HG03108 (cell line): Measurements from ENCODE around the gene PEMT.
"Not testable (repeated sequence)": the region's sequence is repeated elsewhere in the genome, so short reads cannot be mapped to it uniquely, and the experiment has no call there.

ENCODE experiments used
- ATAC-seq: cut with Tn5 transposase; IDR thresholded peaks from one replicate; pipeline ENCODE4 v1.9.1; 2021; ENCODE audit warnings: moderate library complexity; ENCODE audit not compliant: unreplicated experiment

Gene PEMT

GRCh38 chr17:17491546-17491988 lies 99.9 kb downstream of the PEMT start:
- ATAC-seq, result no peak

- ATAC-seq, result no peak
Observed at GRCh38 chr17:17491031-17491471, 100.5 kb downstream of the PEMT start.

GRCh38 chr17:17487998-17488397 lies 103.5 kb downstream of the PEMT start:
- ATAC-seq, result no peak

GRCh38 chr17:17486416-17486815 lies 105.1 kb downstream of the PEMT start:
- ATAC-seq, result not testable (repeated sequence)

GRCh38 chr17:17485420-17485819 lies 106.1 kb downstream of the PEMT start:
- ATAC-seq, result no peak

GRCh38 chr17:17484451-17484899 lies 107.0 kb downstream of the PEMT start:
- no peak for ATAC-seq

GRCh38 chr17:17481860-17482259 lies 109.6 kb downstream of the PEMT start:
- no peak for ATAC-seq

GRCh38 chr17:17480593-17481148 lies 110.8 kb downstream of the PEMT start:
- no peak for ATAC-seq

- no peak for ATAC-seq
Observed at GRCh38 chr17:17479209-17479608, 112.3 kb downstream of the PEMT start.

- peak; percentile 71 for ATAC-seq
Observed at GRCh38 chr17:17476865-17477467, 114.5 kb downstream of the PEMT start, which contains the start of gene MED9. MED9 (plus strand) TSS chr17:17477000; CDS start chr17:17477042, 42 bp downstream.

- no peak for ATAC-seq
Observed at GRCh38 chr17:17474341-17474740, 117.2 kb downstream of the PEMT start.

- no peak for ATAC-seq
Observed at GRCh38 chr17:17472333-17472920, 119.1 kb downstream of the PEMT start.

- ATAC-seq, result no peak
Observed at GRCh38 chr17:17469996-17470395, 121.5 kb downstream of the PEMT start.

GRCh38 chr17:17469358-17469757 lies 122.2 kb downstream of the PEMT start:
- no peak for ATAC-seq

GRCh38 chr17:17468217-17469010 lies 123.1 kb downstream of the PEMT start:
- no peak for ATAC-seq

- no peak for ATAC-seq
Observed at GRCh38 chr17:17467720-17468119, 123.8 kb downstream of the PEMT start.

- no peak for ATAC-seq
Observed at GRCh38 chr17:17467016-17467415, 124.5 kb downstream of the PEMT start.

- no peak for ATAC-seq
Observed at GRCh38 chr17:17466511-17466910, 125.0 kb downstream of the PEMT start.

GRCh38 chr17:17465878-17466277 lies 125.6 kb downstream of the PEMT start:
- ATAC-seq, result not testable (repeated sequence)

GRCh38 chr17:17463821-17464220 lies 127.7 kb downstream of the PEMT start:
- ATAC-seq, result no peak

- ATAC-seq, result no peak
Observed at GRCh38 chr17:17462048-17462824, 129.3 kb downstream of the PEMT start.
